ENCODE data around the gene SNX8. TPM values are rescaled to one million over a fixed set of nuclear protein-coding genes. Genes with fewer than 3 reads are reported as not detected.
"Not testable (repeated sequence)": the region's sequence is repeated elsewhere in the genome, so short reads cannot be mapped to it uniquely, and the experiment has no call there.

The SNX8 gene
- total RNA-seq, 1 experiment from 2014 or later, result 40.6 TPM

DNA sequence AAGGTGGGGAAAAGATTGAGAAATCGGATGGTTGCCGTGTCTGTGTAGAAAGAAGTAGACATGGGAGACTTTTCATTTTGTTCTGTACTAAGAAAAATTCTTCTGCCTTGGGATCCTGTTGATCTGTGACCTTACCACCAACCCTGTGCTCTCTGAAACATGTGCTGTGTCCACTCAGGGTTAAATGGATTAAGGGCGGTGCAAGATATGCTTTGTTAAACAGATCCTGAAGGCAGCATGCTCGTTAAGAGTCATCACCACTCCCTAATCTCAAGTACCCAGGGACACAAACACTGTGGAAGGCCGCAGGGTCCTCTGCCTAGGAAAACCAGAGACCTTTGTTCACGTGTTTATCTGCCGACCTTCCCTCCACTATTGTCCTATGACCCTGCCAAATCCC, 10.7 kb downstream of the SNX8 start:
- H3K27ac Mint-ChIP-seq; H4K8ac ChIP-seq (replicated peaks; ENCODE audit: insufficient read length, low read depth, low read length); H3K27me3 ChIP-seq (ENCODE audit: insufficient read depth, low read length); H2BK12ac ChIP-seq (ENCODE audit: insufficient read length, low read depth, low read length); H3K27me3 Mint-ChIP-seq (ENCODE audit: low read depth); H2BK120ac ChIP-seq (ENCODE audit: low read depth, low read length, poor library complexity, severe bottlenecking); H3T11ph ChIP-seq (ENCODE audit: low read length); H2BK5ac ChIP-seq (ENCODE audit: insufficient read length, low read length); H3K23ac ChIP-seq (ENCODE audit: insufficient read length, low read depth, low read length); H2BK15ac ChIP-seq (ENCODE audit: low read depth, low read length); H3K27ac ChIP-seq (ENCODE audit: insufficient read length, low read depth, low read length); H4K20me1 ChIP-seq (ENCODE audit: control insufficient read depth, insufficient read depth, insufficient read length); H2AK5ac ChIP-seq (ENCODE audit: insufficient read length, low read length); H3K18ac ChIP-seq (ENCODE audit: insufficient read length, low read depth, low read length); H3K56ac ChIP-seq (ENCODE audit: insufficient read length, low read depth, low read length); H3K4ac ChIP-seq (ENCODE audit: low read depth, low read length); H3K4me2 ChIP-seq (ENCODE audit: insufficient read depth, insufficient read length, low read length); H2AFZ ChIP-seq (ENCODE audit: low read length); H4K5ac ChIP-seq (ENCODE audit: insufficient read length, low read depth, low read length); H3K79me2 ChIP-seq (ENCODE audit: insufficient read depth, low read length); H3K23me2 ChIP-seq (ENCODE audit: insufficient read length, low read depth, low read length, poor library complexity, severe bottlenecking); H4K91ac ChIP-seq (ENCODE audit: insufficient read length, low read depth, low read length); H3K4me3 Mint-ChIP-seq; H3K9me3 ChIP-seq (ENCODE audit: control insufficient read depth, low read depth, low read length); H3K4me1 ChIP-seq (ENCODE audit: insufficient read depth, low read length); H3K9ac ChIP-seq (ENCODE audit: extremely low read depth, insufficient read length, low read length); H3K14ac ChIP-seq (ENCODE audit: insufficient read depth, low read length); DNase-seq; H2BK20ac ChIP-seq (ENCODE audit: low read depth, low read length, poor library complexity, severe bottlenecking): not testable (repeated sequence)
- H3K9me3 Mint-ChIP-seq, result peaks cover 18 to 24% of the 10 kb centered on the region in 2 experiments
- WGBS (ENCODE audit: extremely low coverage, insufficient read length, low lambda C conversion rate), result no CpG with 5 or more reads among the region's 7 CpGs
- H3K4me1 Mint-ChIP-seq, result peaks cover 31 to 41% of the 10 kb centered on the region in 2 experiments
- peaks cover 16 to 25% (median 21%) of the 10 kb centered on the region in 3 experiments for H3K36me3 Mint-ChIP-seq (ENCODE audit: insufficient read depth in 1 of 3, low read depth in 3 of 3)
- peaks cover 16% of the 10 kb centered on the region for H3K79me1 ChIP-seq (ENCODE audit: insufficient read depth, low read depth, low read length, poor library complexity, severe bottlenecking)

DNA sequence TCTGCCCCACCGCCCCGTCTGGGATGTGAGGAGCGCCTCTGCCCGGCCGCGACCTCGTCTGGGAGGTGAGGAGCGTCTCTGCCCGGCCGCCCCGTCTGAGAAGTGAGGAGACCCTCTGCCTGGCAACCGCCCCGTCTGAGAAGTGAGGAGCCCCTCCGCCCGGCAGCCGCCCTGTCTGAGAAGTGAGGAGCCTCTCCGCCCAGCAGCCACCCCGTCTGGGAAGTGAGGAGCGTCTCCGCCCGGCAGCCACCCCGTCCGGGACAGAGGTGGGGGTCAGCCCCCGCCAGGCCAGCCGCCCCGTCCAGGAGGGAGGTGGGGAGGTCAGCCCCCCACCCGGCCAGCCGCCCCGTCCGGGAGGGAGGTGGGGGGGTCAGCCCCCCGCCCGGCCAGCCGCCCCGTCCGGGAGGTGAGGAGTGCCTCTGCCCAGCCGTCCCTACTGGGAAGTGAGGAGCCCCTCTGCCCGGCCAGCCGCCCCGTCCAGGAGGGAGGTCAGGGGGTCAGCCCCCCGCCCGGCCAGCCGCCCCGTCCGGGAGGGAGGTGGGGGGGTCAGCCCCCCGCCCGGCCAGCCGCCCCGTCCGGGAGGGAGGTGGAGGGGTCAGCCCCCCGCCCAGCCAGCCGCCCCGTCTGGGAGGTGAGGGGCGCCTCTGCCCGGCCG, 11.4 kb downstream of the SNX8 start:
- Mint-ChIP-seq H3K9me3 (peaks cover 18 to 24% of the 10 kb centered on the region in 2 experiments), H3K36me3 (ENCODE audit: insufficient read depth in 1 of 3, low read depth in 3 of 3) (peaks cover 16 to 25% (median 21%) of the 10 kb centered on the region in 3 experiments), H3K4me1 (peaks cover 31 to 40% of the 10 kb centered on the region in 2 experiments)
- not testable (repeated sequence) for H4K8ac ChIP-seq (replicated peaks; ENCODE audit: insufficient read length, low read depth, low read length); DNase-seq; H2AFZ ChIP-seq (ENCODE audit: low read length); H3K27me3 ChIP-seq (ENCODE audit: insufficient read depth, low read length); H4K5ac ChIP-seq (ENCODE audit: insufficient read length, low read depth, low read length); H2BK15ac ChIP-seq (ENCODE audit: low read depth, low read length); H3K79me2 ChIP-seq (ENCODE audit: insufficient read depth, low read length); H3K9me3 ChIP-seq (ENCODE audit: control insufficient read depth, low read depth, low read length); H2BK120ac ChIP-seq (ENCODE audit: low read depth, low read length, poor library complexity, severe bottlenecking); H3K27ac ChIP-seq (ENCODE audit: insufficient read length, low read depth, low read length); H3K9ac ChIP-seq (ENCODE audit: extremely low read depth, insufficient read length, low read length); H3K23me2 ChIP-seq (ENCODE audit: insufficient read length, low read depth, low read length, poor library complexity, severe bottlenecking); H2AK5ac ChIP-seq (ENCODE audit: insufficient read length, low read length); H3K27me3 Mint-ChIP-seq (ENCODE audit: low read depth); H4K91ac ChIP-seq (ENCODE audit: insufficient read length, low read depth, low read length); H3T11ph ChIP-seq (ENCODE audit: low read length); H3K56ac ChIP-seq (ENCODE audit: insufficient read length, low read depth, low read length); H3K4me1 ChIP-seq (ENCODE audit: insufficient read depth, low read length); H3K14ac ChIP-seq (ENCODE audit: insufficient read depth, low read length); H2BK20ac ChIP-seq (ENCODE audit: low read depth, low read length, poor library complexity, severe bottlenecking); H3K23ac ChIP-seq (ENCODE audit: insufficient read length, low read depth, low read length); H2BK5ac ChIP-seq (ENCODE audit: insufficient read length, low read length); H3K27ac Mint-ChIP-seq; H3K4me2 ChIP-seq (ENCODE audit: insufficient read depth, insufficient read length, low read length); H3K4me3 Mint-ChIP-seq; H2BK12ac ChIP-seq (ENCODE audit: insufficient read length, low read depth, low read length); H4K20me1 ChIP-seq (ENCODE audit: control insufficient read depth, insufficient read depth, insufficient read length); H3K4ac ChIP-seq (ENCODE audit: low read depth, low read length); H3K18ac ChIP-seq (ENCODE audit: insufficient read length, low read depth, low read length)
- peaks cover 16% of the 10 kb centered on the region for H3K79me1 ChIP-seq (ENCODE audit: insufficient read depth, low read depth, low read length, poor library complexity, severe bottlenecking)
- WGBS (ENCODE audit: extremely low coverage, insufficient read length, low lambda C conversion rate), result no CpG with 5 or more reads among the region's 55 CpGs

Measured in H9 (cell line).